SK-N-SH (cell line): Measurements from ENCODE around the gene WDR88. TPM values are rescaled to one million over a fixed set of nuclear protein-coding genes. Genes with fewer than 3 reads are reported as not detected.

Experiments
- CTCF ChIA-PET: fragments of 300-600, 350-600 bp; formaldehyde crosslinking; extraction: SDS; loops from one replicate; lab custom pipeline; 2021; lab: Yijun Ruan, JAX
- POLR2A ChIA-PET: fragments of 350-600 bp; sonication (Branson Sonifier 250); formaldehyde crosslinking; extraction: SDS; loops from one replicate; lab custom pipeline; 2020; ENCODE audit warnings: antibody characterized with exemption, inconsistent platforms; lab: Yijun Ruan, JAX
- DNase-seq: peaks from one replicate; pipeline ENCODE4 v3.0.0; 2012
- H2AFZ ChIP-seq: fragments of 200-600 bp; sonication (generic); 2 replicates; pipeline ENCODE4 v1.8.1; 2016; ENCODE audit warnings: antibody characterized with exemption, mild to moderate bottlenecking, low read depth
- H3F3A ChIP-seq: fragments of 200-600 bp; sonication (generic); replicated peaks from 2 replicates; pipeline ENCODE3; 2016; ENCODE audit warnings: antibody characterized with exemption, mild to moderate bottlenecking; ENCODE audit not compliant: insufficient read depth
- H3K27ac ChIP-seq, 2 experiments: fragments of 200-500 bp in 1 of 2; fragments of 200-600 bp in 1 of 2; sonication (Bioruptor generic) in 1 of 2; sonication (generic), shearing (Covaris generic) in 1 of 2; 2 replicates each; pipeline versions ENCODE4 v1.5.1 to v1.6.1; 2014 to 2016; ENCODE audit warnings: low read depth in 2 of 2, inconsistent platforms in 1 of 2, low read length in 1 of 2, mild to moderate bottlenecking in 1 of 2, mixed read lengths in 1 of 2
- H3K27me3 ChIP-seq: fragments of 200-600 bp; sonication (generic), shearing (Covaris generic); 2 replicates; pipeline ENCODE4 v1.6.1; 2016; ENCODE audit warnings: mixed run types; ENCODE audit not compliant: insufficient read depth
- H3K36me3 ChIP-seq, 2 experiments: fragments of 200-500 bp in 1 of 2; fragments of 200-600 bp in 1 of 2; sonication (Bioruptor generic) in 1 of 2; sonication (generic) in 1 of 2; replicated peaks in 1 of 2; 2 replicates each; pipeline versions ENCODE3 to v1.5.1; 2014 to 2016; ENCODE audit warnings: low read length in 1 of 2, mild to moderate bottlenecking in 1 of 2; ENCODE audit not compliant: insufficient read depth in 2 of 2, control insufficient read depth in 1 of 2
- H3K4me1 ChIP-seq, 2 experiments: fragments of 200-500 bp in 1 of 2; fragments of 200-600 bp in 1 of 2; sonication (Bioruptor generic) in 1 of 2; sonication (generic), shearing (Covaris generic) in 1 of 2; 2 replicates each; pipeline versions ENCODE4 v1.5.1 to v1.6.1; 2014 to 2016; ENCODE audit warnings: low read depth in 1 of 2, low read length in 1 of 2, mixed run types in 1 of 2; ENCODE audit not compliant: insufficient read depth in 2 of 2, control insufficient read depth in 1 of 2
- H3K4me2 ChIP-seq: fragments of 200-600 bp; sonication (generic), shearing (Covaris generic); 2 replicates; pipeline ENCODE4 v1.6.1; 2017; ENCODE audit warnings: mixed run types
- H3K4me3 ChIP-seq, 2 experiments: fragments of 200-500 bp in 1 of 2; fragments of 200-600 bp in 1 of 2; sonication (Bioruptor generic) in 1 of 2; sonication (generic), shearing (Covaris generic) in 1 of 2; 2 replicates each; pipeline versions ENCODE4 v1.5.1 to v1.8.1; 2014 to 2016; ENCODE audit warnings: low read depth in 2 of 2, inconsistent platforms in 1 of 2, low read length in 1 of 2, mild to moderate bottlenecking in 1 of 2, mixed read lengths in 1 of 2, moderate library complexity in 1 of 2
- H3K79me2 ChIP-seq: fragments of 200-600 bp; sonication (generic); 2 replicates; pipeline ENCODE4 v1.8.1; 2017; ENCODE audit warnings: mild to moderate bottlenecking; ENCODE audit not compliant: insufficient read depth
- H3K9ac ChIP-seq: fragments of 200-600 bp; sonication (generic); 2 replicates; pipeline ENCODE4 v1.6.1; 2017; ENCODE audit warnings: mixed run types
- H3K9me2 ChIP-seq: fragments of 200-600 bp; sonication (generic); 2 replicates; pipeline ENCODE4 v1.6.1; 2017; ENCODE audit warnings: mixed run types
- H3K9me3 ChIP-seq: fragments of 200-600 bp; sonication (generic); 2 replicates; pipeline ENCODE4 v1.6.1; 2017; ENCODE audit warnings: mixed run types, mild to moderate bottlenecking, moderate library complexity
- H4K20me1 ChIP-seq: fragments of 200-600 bp; sonication (generic); 2 replicates; pipeline ENCODE4 v1.6.1; 2017; ENCODE audit warnings: mild to moderate bottlenecking, mixed run types; ENCODE audit not compliant: insufficient read depth
- ELF1 ChIP-seq: IDR thresholded peaks from 2 replicates; pipeline ENCODE4 v1.4.0; 2012
- EZH2phosphoT487 ChIP-seq: fragments of 200-600 bp; sonication (generic); IDR thresholded peaks from 2 replicates; pipeline ENCODE4 v1.6.1; 2017; ENCODE audit warnings: low read depth, mixed run types, mild to moderate bottlenecking, antibody characterized with exemption, moderate library complexity, borderline replicate concordance
- FOSL2 ChIP-seq: IDR thresholded peaks from 2 replicates; pipeline ENCODE4 v1.4.0; 2012; ENCODE audit warnings: low read depth, mild to moderate bottlenecking, moderate library complexity, borderline replicate concordance
- FOXM1 ChIP-seq: IDR thresholded peaks from 2 replicates; pipeline ENCODE4 v1.4.0; 2012; ENCODE audit warnings: low read depth, mild to moderate bottlenecking
- GATA2 ChIP-seq: sonication (generic); formaldehyde crosslinking; IDR thresholded peaks from 2 replicates; pipeline ENCODE4 v1.5.0; 2020; ENCODE audit warnings: mild to moderate bottlenecking, missing genetic modification reagents
- JUND ChIP-seq: IDR thresholded peaks from 2 replicates; pipeline ENCODE4 v1.4.0; 2012
- MEF2A ChIP-seq: IDR thresholded peaks from 2 replicates; pipeline ENCODE4 v1.4.0; 2012; ENCODE audit warnings: low read depth, borderline replicate concordance
- MXI1 ChIP-seq: IDR thresholded peaks from 2 replicates; pipeline ENCODE4 v1.6.1; 2012; ENCODE audit warnings: mild to moderate bottlenecking, low read depth, low read length, improper control_type of control experiment
- NFIC ChIP-seq: IDR thresholded peaks from 2 replicates; pipeline ENCODE4 v1.4.0; 2012; ENCODE audit warnings: borderline replicate concordance
- RAD21 ChIP-seq: IDR thresholded peaks from 2 replicates; pipeline ENCODE4 v1.6.1; 2012; ENCODE audit warnings: mild to moderate bottlenecking, low read length
- RCOR1 ChIP-seq: fragments of 150-350 bp; IDR thresholded peaks from 2 replicates; pipeline ENCODE4 v1.6.1; 2017; ENCODE audit warnings: antibody characterized with exemption, low read length
- RFX5 ChIP-seq: IDR thresholded peaks from 2 replicates; pipeline ENCODE4 v1.6.1; 2012; ENCODE audit warnings: mild to moderate bottlenecking, improper control_type of control experiment, low read length
- RXRA ChIP-seq: IDR thresholded peaks from 2 replicates; pipeline ENCODE4 v1.4.0; 2012; ENCODE audit warnings: low read depth, mild to moderate bottlenecking, borderline replicate concordance
- TCF12 ChIP-seq: IDR thresholded peaks from 2 replicates; pipeline ENCODE4 v1.4.0; 2012
- TEAD4 ChIP-seq: IDR thresholded peaks from 2 replicates; pipeline ENCODE4 v1.4.0; 2012; ENCODE audit warnings: mild to moderate bottlenecking, borderline replicate concordance; ENCODE audit not compliant: insufficient read depth
- YY1 ChIP-seq: IDR thresholded peaks from 2 replicates; pipeline ENCODE4 v1.4.0; 2012; ENCODE audit warnings: low read depth, mild to moderate bottlenecking
- WGBS: methylation state at CpG from one replicate; pipeline ENCODE4 v1.1.6; 2017; ENCODE audit warnings: low lambda C conversion rate; 5-methylcytosine and 5-hydroxymethylcytosine counted together
- polyA plus RNA-seq, 3 experiments: library from polyadenylated mRNA; depleted of rRNA; stranded (reverse); fragments of >200 nt; gene quantifications; 2 replicates each; pipeline ENCODE4 v1.2.3, GENCODE V29; 2012
- TF ChIP-seq, protein P1 (sequence below): IDR thresholded peaks from 2 replicates; pipeline ENCODE4 v1.6.1; 2012; ENCODE audit warnings: mild to moderate bottlenecking, low read depth, low read length, moderate library complexity
- TF ChIP-seq, protein P2 (sequence below): fragments of 150-350 bp; IDR thresholded peaks from 2 replicates; pipeline ENCODE4 v1.6.1; 2017; ENCODE audit warnings: antibody characterized with exemption, low read length, low read depth, borderline replicate concordance
- TF ChIP-seq, protein P3 (sequence below): IDR thresholded peaks from 2 replicates; pipeline ENCODE4 v1.4.0; 2012; ENCODE audit warnings: low read depth, borderline replicate concordance

Gene WDR88
- polyA plus RNA-seq, 1 of the 3 experiments (the other 2 are of a cell fraction), result not detected

DNA sequence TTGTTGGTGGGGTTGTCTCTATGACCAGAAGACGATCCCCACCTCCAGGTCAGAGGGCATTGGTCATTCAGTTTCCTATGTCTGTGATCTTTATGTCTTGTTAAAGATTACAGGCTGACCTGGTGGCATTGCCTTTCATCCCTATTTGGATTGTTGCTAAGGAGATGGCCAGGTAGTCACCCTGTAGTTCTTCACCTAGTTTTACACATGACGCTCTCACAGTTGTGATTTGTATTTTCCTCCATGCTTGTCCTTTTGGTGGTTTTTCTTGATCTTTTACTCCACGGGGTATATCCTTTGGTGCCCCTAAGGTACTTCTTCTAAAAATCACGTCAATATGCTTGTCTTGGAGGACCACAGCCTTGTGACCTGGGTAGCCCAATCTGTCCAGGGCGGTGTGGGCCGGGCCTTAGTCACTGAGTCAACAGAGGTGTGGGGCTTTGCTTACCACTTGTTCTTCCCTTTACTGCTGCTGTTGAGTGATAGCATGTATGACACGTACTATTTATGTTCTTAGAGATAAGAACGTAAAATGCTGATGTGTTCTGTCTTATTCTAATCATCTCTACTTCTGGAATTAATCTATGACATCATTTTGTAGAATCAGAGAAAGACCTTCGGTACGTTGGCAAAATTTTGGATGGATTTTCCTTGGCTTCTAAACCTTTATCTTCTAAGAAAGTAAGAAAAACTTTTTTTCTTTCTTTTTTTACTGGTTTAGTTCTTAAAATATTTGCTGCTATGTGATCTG, 30.8 kb upstream of the WDR88 start:
- no peaks in the 10 kb centered on the region for H3K79me2 ChIP-seq
- no peaks in the 10 kb centered on the region for H3K9me2 ChIP-seq
- peaks cover 29 to 35% of the 10 kb centered on the region in 2 experiments for H3K36me3 ChIP-seq
- peaks cover 0 to 4% of the 10 kb centered on the region in 2 experiments; a peak in 1 of 4 replicates for H3K4me1 ChIP-seq
- CTCF ChIA-PET, result interaction anchor here (0.5 to 1.1 kb wide), 3 partner anchors 8 to 34 kb away, joined by 3 read pairs; no protein-coding TSS in a partner anchor
- H3K9ac ChIP-seq, result no peak overlapping the region
- no peaks in the 10 kb centered on the region for H3K27me3 ChIP-seq
- H3F3A ChIP-seq, result no peaks in the 10 kb centered on the region
- H3K9me3 ChIP-seq, result no peaks in the 10 kb centered on the region
- H2AFZ ChIP-seq, result no peak overlapping the region
- POLR2A ChIA-PET, result no interaction called here
- no peak overlapping the region for H3K27ac ChIP-seq
- DNase-seq, result no peak
- H4K20me1 ChIP-seq, result no peaks in the 10 kb centered on the region
- TF ChIP-seq, protein P1, sequence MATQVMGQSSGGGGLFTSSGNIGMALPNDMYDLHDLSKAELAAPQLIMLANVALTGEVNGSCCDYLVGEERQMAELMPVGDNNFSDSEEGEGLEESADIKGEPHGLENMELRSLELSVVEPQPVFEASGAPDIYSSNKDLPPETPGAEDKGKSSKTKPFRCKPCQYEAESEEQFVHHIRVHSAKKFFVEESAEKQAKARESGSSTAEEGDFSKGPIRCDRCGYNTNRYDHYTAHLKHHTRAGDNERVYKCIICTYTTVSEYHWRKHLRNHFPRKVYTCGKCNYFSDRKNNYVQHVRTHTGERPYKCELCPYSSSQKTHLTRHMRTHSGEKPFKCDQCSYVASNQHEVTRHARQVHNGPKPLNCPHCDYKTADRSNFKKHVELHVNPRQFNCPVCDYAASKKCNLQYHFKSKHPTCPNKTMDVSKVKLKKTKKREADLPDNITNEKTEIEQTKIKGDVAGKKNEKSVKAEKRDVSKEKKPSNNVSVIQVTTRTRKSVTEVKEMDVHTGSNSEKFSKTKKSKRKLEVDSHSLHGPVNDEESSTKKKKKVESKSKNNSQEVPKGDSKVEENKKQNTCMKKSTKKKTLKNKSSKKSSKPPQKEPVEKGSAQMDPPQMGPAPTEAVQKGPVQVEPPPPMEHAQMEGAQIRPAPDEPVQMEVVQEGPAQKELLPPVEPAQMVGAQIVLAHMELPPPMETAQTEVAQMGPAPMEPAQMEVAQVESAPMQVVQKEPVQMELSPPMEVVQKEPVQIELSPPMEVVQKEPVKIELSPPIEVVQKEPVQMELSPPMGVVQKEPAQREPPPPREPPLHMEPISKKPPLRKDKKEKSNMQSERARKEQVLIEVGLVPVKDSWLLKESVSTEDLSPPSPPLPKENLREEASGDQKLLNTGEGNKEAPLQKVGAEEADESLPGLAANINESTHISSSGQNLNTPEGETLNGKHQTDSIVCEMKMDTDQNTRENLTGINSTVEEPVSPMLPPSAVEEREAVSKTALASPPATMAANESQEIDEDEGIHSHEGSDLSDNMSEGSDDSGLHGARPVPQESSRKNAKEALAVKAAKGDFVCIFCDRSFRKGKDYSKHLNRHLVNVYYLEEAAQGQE, result no peak
- TF ChIP-seq FOSL2, result no peak
- TF ChIP-seq NFIC, result no peak
- no peak for TF ChIP-seq RCOR1
- TF ChIP-seq RAD21, result no peak
- TF ChIP-seq TCF12, result no peak
- no peak for TF ChIP-seq TEAD4
- TF ChIP-seq, protein P2, sequence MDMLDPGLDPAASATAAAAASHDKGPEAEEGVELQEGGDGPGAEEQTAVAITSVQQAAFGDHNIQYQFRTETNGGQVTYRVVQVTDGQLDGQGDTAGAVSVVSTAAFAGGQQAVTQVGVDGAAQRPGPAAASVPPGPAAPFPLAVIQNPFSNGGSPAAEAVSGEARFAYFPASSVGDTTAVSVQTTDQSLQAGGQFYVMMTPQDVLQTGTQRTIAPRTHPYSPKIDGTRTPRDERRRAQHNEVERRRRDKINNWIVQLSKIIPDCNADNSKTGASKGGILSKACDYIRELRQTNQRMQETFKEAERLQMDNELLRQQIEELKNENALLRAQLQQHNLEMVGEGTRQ, result no peak
- no peak for TF ChIP-seq FOXM1
- no peak for TF ChIP-seq YY1
- TF ChIP-seq JUND, result no peak
- TF ChIP-seq MXI1, result no peak
- WGBS, result 81% methylated on average over 10 of the region's 10 CpGs
- no peak overlapping the region for H3K4me3 ChIP-seq
- no peak overlapping the region for H3K4me2 ChIP-seq

DNA sequence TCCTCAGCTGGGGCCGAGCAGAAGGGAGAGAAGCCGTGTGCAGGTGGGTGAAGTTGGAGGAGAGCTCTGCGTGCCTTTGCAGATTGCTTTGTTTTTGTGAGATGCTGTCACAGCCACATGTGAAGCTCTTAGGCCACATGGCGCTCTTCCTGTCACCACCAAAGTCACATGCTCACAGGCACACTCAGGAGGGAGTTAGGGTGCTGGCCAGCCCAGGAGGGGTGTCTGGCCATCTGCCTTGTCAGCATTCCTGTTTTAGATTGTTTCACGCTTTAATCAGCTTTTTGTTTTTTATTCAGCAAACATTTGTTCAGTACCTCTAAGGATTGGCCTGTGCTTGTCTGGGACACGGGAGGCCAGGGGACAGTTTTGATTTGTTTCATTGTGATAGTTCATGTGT, 29.0 kb upstream of the WDR88 start:
- no peaks in the 10 kb centered on the region for H3K9me2 ChIP-seq
- WGBS, result 92% methylated on average over 6 of the region's 6 CpGs
- no peaks in the 10 kb centered on the region for H3K9me3 ChIP-seq
- no peak overlapping the region for H2AFZ ChIP-seq
- peaks cover 24 to 32% of the 10 kb centered on the region in 2 experiments for H3K36me3 ChIP-seq
- H3K27me3 ChIP-seq, result no peaks in the 10 kb centered on the region
- no peak for DNase-seq
- no peak for TF ChIP-seq MEF2A
- TF ChIP-seq TCF12, result no peak
- no peak for TF ChIP-seq ELF1
- TF ChIP-seq RXRA, result no peak
- TF ChIP-seq, protein P3, sequence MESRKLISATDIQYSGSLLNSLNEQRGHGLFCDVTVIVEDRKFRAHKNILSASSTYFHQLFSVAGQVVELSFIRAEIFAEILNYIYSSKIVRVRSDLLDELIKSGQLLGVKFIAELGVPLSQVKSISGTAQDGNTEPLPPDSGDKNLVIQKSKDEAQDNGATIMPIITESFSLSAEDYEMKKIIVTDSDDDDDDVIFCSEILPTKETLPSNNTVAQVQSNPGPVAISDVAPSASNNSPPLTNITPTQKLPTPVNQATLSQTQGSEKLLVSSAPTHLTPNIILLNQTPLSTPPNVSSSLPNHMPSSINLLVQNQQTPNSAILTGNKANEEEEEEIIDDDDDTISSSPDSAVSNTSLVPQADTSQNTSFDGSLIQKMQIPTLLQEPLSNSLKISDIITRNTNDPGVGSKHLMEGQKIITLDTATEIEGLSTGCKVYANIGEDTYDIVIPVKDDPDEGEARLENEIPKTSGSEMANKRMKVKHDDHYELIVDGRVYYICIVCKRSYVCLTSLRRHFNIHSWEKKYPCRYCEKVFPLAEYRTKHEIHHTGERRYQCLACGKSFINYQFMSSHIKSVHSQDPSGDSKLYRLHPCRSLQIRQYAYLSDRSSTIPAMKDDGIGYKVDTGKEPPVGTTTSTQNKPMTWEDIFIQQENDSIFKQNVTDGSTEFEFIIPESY, result no peak
- TF ChIP-seq RFX5, result no peak
- no peak for TF ChIP-seq EZH2phosphoT487
- no peak for TF ChIP-seq NFIC
- TF ChIP-seq GATA2 (CRISPR knock-in tag), result no peak
- TF ChIP-seq MXI1, result no peak
- TF ChIP-seq, all 33 proteins: peak for 0
- POLR2A ChIA-PET, result no interaction called here
- Histone ChIP-seq H3K4me2 (no peak overlapping the region), H3K4me1 (peaks cover 0 to 2% of the 10 kb centered on the region in 2 experiments; a peak in 1 of 4 replicates), H3K9ac (no peak overlapping the region), H4K20me1 (no peaks in the 10 kb centered on the region), H3K27ac (no peak overlapping the region), H3F3A (no peaks in the 10 kb centered on the region), H3K79me2 (no peaks in the 10 kb centered on the region), H3K4me3 (no peak overlapping the region)
- CTCF ChIA-PET, result interaction anchor here (0.6 to 1.5 kb wide), 2 partner anchors 127 to 170 kb away, joined by 3 to 6 read pairs; no protein-coding TSS in a partner anchor
